GM10847 (cell line): ENCODE results near the gene ARHGAP19.

Source experiments
- POLR2A ChIP-seq: IDR thresholded peaks from 2 replicates; pipeline ENCODE4 v1.6.1; 2011; ENCODE audit not compliant: insufficient read length; ENCODE audit errors: extremely low read depth

ARHGAP19 gene

DNA sequence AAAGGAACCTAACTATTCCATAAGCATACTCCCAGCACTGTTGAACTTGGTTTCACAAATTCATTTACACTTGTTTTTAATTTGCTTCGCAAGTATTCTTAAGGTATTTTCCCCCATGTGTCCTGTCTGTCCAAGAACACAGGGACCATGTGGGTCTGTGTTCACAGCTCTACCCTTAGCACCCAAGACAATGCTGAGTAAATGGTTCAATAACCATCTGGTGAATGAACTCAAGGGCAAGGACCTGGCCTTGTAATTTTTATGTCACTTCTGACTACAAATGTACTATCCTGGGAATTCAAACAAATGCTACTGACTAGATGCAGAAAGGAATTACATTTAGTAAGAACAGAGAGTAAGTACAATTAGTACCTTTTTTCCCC is 63.7 kb downstream of the ARHGAP19 start:
- TF ChIP-seq POLR2A, result no peak

DNA sequence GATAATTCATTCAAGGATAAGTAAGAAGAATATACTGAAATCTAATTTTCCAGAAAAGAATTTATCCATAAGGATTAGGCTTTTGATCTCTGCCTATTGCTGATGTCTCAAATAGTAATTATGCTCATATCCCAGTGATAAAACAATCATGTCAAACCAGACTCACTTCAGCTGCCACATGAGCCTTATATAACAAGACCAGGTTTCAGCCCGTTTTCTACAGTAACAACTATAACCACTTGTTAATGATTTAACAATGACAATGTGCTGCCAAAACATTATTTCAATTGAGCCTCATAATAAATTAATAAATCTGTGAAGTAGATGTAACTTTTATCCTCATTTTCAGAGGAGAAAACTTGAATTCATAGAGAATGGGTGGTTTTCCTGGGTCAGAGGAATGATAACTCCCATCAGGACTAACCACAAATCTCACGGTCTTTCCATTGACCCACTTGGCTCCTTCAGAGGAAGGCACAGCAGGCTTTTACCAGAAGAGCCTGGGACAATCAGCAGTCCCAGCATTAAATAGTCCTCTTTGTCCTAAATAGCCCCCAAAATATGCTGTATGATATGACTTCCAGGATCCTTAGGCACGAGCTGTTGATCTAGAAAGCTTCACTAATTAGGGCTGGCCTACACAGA is 64.2 kb downstream of the ARHGAP19 start:
- TF ChIP-seq POLR2A, result no peak

DNA sequence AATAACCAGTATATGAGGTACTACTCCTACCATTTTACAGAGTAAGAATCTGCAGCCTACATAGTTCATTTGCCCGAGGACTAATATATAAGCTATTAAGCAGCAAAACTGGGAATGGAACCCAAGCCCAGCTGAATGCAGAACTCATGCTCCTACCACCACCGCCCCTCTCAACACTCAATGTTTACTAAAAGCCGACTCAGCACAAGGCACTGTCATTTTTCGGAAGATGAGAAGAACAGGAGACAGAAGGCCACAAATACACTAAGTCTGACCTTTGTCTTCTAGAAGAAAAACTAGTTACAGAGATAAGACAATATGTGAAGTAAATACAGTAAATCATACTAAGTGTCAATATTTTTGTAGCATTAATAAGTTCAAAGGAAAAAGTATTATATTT is 66.0 kb downstream of the ARHGAP19 start:
- TF ChIP-seq POLR2A, result no peak

DNA sequence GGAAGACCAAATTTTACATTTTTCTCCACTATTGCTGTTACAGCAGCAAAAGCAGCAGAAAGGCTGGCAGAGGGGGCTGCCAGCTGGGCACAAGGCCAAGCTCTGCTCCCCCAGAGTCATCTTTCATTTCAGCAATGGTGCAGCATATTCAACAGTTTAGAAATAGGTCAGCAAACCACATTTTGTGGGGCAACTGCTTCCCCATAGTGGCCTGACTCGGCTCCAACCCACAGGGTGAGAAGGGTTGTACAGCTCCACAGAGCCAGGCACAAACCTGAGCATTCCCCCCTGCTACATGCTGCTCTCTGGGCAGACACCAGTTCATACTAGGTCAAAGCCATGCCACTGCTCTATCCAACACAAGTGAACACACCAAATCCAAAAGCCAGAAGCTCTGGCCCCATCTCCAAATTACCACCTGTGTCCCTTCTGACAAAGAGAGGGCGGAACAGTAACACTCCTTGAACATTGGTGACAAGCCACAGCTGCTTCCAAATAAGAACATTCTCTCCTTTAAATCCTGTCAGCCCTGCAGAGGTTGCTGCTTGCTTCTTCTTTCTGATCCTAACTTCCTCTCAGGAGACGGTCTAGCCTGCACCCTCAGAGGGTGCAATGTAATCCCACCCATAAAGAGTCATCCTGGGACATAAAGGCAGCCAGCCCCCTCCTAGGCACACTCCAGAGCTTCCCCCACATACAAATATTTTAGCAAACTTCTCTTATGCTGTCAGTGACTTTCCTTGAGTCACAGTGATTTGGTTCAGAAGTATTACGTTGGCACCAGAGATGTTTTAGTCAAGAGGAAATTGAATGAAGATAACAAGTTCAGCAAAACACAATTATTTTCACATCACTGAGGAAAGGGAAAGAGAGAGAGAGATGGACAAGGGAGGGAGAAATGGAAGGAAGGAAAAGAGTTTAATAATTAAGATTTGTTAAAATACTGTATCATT is 67.7 kb downstream of the ARHGAP19 start:
- TF ChIP-seq POLR2A, result no peak

DNA sequence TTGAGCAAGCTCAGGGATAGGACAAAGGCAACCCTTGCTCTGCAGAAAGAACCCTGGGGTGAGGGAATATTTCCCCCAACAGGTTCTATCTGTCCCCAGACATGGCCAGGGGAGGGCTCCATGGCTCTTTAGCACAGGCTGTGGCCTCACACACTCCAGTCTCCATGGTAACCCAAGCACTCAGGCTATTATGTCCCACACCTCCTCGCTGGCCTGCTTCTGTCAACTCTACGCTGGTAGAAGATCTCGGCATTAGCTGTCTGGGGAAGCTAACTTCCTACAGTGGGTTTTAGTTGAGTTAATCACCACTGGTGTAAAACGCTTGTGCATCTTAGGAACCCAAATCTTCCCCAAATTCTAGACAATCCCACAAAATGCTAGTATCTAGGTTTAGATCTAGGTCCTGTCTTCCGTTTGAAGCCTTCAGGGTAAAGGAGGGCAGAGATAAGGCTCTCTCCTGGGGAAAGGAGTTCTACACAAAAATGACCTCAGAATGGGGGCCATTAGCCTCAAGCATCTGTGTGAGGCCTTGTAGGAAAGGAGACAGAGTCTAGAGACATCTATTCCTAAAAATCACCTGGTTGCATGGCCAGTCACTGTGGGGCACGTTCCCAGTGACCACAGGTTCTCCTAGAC is 70.0 kb downstream of the ARHGAP19 start:
- TF ChIP-seq POLR2A, result no peak

DNA sequence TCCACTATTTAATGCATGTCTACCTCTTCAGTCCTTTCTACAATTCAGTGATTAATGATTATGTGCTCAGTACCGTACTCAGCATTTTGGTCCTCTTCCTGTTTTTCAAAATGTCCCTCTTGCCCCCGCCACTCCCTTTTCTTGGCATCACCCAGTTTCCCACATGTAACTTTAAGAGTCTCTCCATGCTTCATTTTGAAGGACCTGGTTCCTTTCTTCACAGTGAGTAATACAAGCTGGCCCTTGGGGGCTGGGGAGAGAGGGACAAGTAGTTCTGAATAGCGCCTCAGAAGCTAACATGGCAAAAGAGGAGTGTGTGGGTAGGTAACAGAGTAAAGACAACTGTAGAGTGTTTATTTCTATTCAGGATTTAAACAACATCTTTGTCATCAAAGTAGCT is 72.1 kb downstream of the ARHGAP19 start:
- no peak for TF ChIP-seq POLR2A

DNA sequence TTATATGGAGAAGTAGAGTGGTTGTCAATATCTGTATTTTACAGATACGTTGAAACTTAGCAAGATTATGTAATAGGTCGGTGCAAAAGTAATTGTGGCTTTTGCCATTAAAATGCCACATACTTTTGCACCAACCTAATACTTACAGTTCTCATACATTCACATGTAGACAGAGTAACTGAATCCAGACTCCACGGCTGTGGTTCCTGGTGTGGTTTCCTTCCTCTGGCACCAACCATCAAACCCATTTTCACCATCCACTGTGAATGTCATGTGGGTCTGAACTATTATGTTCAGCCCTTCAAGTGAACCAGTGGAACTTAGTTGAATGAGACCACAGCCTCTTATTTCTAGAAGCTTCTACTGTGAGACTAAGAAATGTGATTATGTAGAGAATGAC is 75.1 kb downstream of the ARHGAP19 start:
- no peak for TF ChIP-seq POLR2A

DNA sequence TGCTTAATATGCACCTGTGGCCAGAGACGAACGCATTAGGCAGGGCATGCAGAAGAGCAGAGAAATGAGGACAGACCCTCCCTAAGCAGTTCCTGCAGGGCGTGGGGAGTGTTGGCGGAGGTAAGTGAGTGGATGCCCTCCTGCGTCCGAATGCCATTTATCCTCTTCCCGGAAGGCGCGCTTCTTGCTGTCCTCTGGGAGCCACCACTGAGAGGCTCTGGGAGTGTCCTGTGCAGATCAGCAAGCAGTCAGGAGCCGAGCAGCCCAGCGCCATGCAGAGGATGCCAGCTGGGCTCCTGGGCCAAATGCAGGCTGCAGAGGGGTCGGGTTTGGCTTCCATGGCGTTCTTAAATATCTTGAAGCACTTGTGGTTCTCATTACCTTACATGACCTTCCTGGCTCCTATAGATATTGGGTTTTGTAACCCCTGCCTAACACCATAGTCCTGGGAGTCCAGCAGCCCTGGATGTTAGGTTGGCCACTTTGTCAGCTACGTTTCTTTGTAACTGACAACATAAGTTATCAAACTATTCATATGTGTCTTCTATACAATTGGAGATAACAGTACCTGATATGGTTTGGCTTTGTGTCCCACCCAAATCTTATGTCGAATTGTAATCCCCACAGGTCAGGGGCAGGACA is 76.7 kb downstream of the ARHGAP19 start:
- no peak for TF ChIP-seq POLR2A

DNA sequence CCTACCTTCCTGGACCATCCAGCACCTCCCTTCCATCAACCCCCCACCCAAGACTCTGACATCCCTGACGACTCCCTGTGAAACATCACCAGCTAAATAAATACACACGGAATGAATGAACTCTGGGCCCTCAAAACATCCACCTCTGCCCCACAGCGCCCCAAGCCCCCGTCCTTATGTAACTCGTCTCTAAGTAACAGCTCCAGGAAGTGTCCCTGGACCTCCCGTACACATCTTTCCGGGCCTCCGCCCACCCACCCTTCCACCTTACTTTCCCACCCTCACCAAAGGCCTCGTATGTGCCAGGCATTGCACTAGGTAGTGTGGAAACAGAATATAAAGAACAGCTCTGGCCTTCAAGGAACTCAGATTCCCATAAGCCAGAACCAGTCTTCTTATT is 79.0 kb downstream of the ARHGAP19 start:
- TF ChIP-seq POLR2A, result no peak

DNA sequence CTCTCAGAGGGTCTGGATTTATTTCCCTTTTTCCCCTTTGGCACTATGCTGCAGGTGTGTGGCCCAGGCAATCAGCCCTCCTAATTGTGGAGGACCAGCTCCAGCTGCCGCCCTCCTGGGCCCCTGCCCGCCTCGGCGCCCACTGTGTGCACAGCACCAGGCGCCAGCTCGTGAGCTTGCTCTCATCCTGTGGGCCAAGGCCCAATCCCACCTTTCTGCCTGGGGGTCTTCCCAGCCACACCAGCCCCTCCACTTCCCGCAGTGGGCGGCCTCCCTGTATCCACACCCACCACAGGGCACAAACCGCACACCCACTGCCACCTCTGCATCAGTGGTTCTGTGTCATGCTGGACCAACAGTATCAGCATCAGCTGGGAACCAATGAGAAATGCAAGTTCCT is 81.2 kb downstream of the ARHGAP19 start:
- no peak for TF ChIP-seq POLR2A

DNA sequence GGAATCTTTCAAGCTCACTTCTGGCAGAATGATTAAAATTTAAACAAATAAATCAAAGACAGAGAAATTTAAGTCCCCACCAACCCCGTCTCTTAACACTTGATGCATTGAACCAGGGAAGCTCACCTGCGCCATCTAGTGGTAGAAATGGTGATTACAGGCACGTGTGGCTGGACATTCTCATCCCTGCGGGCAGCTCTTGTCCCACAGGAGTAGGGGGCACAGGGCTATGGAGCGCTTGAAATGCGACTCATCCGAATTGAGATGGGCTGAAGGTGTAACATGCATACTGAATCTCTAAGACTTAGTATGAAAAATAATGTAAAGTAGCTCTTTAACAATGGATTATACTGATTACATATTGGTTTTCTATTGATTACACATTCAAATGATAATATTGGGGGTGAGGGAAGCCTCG is 81.9 kb downstream of the ARHGAP19 start:
- TF ChIP-seq POLR2A, result no peak

DNA sequence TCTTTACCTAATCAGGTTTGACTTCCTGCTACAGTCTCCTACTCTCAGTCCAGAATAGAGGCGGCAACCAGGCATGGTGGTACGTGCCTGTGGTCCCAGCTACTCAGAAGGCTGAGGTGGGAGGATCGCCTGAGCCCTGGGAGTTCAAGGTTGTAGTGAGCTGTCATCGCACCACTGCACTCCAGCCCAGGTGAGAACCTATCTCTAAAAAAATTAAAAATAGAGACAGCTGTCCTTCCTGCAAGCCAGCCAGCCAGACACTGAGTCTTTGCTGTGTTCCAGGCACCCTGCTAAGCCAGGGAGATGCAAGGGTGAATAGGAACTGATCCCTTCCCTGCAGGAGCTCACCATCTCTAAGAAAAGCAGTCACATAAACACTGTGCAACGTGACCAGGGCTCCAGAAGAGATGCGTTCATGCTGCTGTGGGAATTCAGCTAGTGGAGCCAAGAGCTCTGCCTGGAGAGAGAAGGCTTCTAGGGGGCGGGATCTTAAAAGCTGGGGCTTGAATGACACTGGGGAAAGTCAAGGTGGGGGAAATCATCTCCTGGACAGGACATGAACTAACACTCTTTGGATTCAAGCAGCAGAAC is 84.6 kb downstream of the ARHGAP19 start:
- no peak for TF ChIP-seq POLR2A

DNA sequence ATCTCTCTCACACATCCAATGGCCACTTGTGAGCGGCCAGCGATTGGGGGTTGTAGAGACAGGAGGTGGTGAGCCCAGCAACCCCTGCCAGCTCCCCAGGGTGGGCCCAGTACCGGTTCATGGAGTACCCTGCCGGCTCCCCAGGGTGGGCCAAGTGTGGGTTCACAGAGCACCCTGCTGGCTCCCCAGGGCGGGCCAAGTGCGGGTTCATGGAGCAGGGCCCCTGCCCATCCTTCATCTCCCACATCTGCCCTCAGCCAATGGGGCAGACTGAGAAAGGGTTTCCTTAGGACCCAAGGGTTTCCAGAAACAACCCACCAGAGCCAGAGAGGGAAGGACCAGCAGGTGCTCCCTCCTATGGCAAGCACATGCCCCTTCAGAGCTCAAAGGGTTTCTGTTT is 85.3 kb downstream of the ARHGAP19 start:
- TF ChIP-seq POLR2A, result no peak

DNA sequence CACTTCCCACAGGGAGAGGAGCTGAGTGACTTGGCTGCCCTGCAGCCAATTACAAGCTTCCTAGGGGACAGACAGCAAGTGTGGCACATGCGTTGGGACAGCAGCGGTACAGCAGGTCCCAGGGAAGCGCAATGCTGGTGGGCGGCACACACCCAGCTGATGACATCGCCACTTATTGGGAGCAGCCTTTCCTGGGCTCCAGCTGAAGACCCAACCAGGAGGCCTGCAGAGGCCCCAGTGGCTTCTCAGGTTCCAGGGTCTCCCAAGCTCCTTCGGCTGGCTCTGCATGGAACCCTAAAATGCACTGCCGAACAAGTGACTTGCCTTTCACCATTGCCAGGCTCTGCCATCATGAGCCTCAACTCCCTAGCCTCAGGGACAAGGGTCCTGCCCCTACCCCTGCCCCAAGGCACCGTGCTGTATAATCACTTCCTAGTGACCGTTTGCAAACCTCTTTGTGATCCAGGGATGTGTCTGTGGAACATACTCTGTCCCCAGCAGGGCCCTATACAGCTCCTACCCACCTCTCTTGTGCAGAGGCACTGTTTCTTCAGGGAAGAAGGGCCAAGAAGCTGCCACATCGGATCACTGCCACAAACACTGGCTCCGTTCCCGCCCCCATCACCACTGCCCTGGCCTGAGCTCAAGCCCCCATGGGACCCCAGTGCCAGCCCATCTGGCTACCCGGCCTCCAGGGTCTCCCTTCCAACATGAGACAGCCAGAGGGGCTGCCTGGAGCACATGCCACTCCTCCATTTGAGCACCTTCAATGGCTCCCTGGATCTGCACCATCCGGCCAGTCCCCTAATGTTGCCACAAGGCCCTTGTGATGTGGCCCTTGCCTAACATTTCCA is 87.4 kb downstream of the ARHGAP19 start:
- TF ChIP-seq POLR2A, result no peak
